Measurements from ENCODE around the gene TMPRSS11F.
"Not testable (repeated sequence)": the region's sequence is repeated elsewhere in the genome, so short reads cannot be mapped to it uniquely, and the experiment has no call there.

Gene TMPRSS11F
- 0 reads per million in 3 donors for total RNA-seq

DNA sequence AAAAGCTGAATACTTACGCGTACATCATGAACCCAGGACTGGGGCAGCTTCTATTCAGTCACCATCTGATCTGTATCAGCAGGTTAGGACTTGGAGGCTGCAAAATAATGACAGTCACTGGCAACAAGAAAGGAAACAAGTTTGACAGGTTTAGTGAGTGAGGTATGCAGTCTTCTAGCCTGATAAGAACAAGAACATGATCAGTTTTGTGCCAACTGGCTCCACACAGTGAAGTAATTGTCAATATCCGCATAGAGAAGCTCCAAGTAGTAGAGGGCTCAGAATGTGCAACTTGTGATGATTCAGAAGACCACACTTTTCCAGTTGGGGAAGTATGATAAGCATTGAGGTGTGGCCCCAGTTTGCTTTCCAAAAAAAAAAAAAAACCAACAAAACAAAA, at the start of gene TMPRSS11F:
TMPRSS11F (minus strand) TSS at position 77 of the 400 bp plus-strand sequence; CDS start at position 28, 49 bp downstream.
- H3K4me3 ChIP-seq (ENCODE audit: insufficient read depth, low read depth, low read length, poor library complexity, severe bottlenecking): no peak within 1 kb of the TSS
- no peaks in the 10 kb centered on the region for H3K36me3 ChIP-seq (ENCODE audit: control insufficient read depth, insufficient read depth, low read length)

DNA sequence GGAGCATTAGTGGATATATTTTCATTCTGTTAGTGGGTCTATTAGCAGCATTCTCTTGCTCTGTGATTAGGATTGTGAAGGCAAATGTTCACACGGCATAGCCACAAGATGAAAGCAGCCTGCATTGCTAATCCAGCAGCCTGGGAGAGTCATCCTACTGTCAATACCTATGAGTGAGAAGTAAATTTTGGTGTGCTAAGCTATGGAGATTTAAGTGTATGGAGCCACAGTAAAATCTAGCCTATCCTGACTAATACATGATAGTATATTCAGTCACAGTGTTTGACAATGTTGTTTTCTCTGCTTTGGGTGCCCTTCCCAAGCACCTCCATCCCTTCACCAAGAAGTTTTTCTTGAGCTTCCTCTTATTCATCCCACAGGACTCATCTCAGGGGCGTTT, 47.2 kb upstream of the TMPRSS11F start:
- Histone ChIP-seq H3K4me1 (ENCODE audit: control insufficient read depth, insufficient read depth, low read length, poor library complexity, severe bottlenecking) (no peaks in the 10 kb centered on the region), H3K9me3 (ENCODE audit: control insufficient read depth, low read length) (no peaks in the 10 kb centered on the region), H3K4me3 (ENCODE audit: insufficient read depth, low read depth, low read length, poor library complexity, severe bottlenecking) (no peak overlapping the region), H3K27me3 (replicated peaks; ENCODE audit: control insufficient read depth, insufficient read depth, low read length, poor library complexity, severe bottlenecking) (no peaks in the 10 kb centered on the region), H3K36me3 (ENCODE audit: control insufficient read depth, insufficient read depth, low read length) (no peaks in the 10 kb centered on the region), H3K27ac (ENCODE audit: insufficient read depth, low read length, poor library complexity, severe bottlenecking) (no peak overlapping the region)
- DNase-seq: no peak

More for the DNA sequence above, at the start of gene TMPRSS11F:
- no peaks in the 10 kb centered on the region for H3K9me3 ChIP-seq (ENCODE audit: control insufficient read depth, low read length)
- no peaks in the 10 kb centered on the region for H3K27me3 ChIP-seq (replicated peaks; ENCODE audit: control insufficient read depth, insufficient read depth, low read length, poor library complexity, severe bottlenecking)
- no peak for DNase-seq
- no peak within 1 kb of the TSS for H3K27ac ChIP-seq (ENCODE audit: insufficient read depth, low read length, poor library complexity, severe bottlenecking)
- no peaks in the 10 kb centered on the region for H3K4me1 ChIP-seq (ENCODE audit: control insufficient read depth, insufficient read depth, low read length, poor library complexity, severe bottlenecking)

DNA sequence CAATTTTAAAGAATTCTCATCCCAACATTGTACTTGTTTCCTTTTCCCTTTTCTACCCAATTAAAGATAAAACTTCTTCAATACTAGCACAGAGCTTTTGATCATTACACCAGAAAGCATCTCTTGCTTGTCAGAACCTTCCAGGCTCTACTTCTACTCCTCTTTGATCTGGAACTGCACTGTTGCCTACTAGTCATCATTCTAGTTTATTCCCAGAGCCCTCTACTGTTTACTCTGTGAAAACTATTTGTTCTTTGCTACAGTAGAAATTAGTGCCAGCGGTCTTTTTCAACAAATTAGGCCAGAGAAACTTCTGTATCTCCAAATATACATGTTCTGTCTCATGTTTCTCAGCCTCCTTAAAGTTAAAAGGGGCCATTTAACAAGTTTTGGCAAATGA, 46.8 kb upstream of the TMPRSS11F start:
- H3K4me3 ChIP-seq (ENCODE audit: insufficient read depth, low read depth, low read length, poor library complexity, severe bottlenecking): no peak overlapping the region
- H3K27me3 ChIP-seq (replicated peaks; ENCODE audit: control insufficient read depth, insufficient read depth, low read length, poor library complexity, severe bottlenecking): no peaks in the 10 kb centered on the region
- no peaks in the 10 kb centered on the region for H3K4me1 ChIP-seq (ENCODE audit: control insufficient read depth, insufficient read depth, low read length, poor library complexity, severe bottlenecking)
- H3K36me3 ChIP-seq (ENCODE audit: control insufficient read depth, insufficient read depth, low read length): no peaks in the 10 kb centered on the region
- no peaks in the 10 kb centered on the region for H3K9me3 ChIP-seq (ENCODE audit: control insufficient read depth, low read length)
- H3K27ac ChIP-seq (ENCODE audit: insufficient read depth, low read length, poor library complexity, severe bottlenecking): no peak overlapping the region
- no peak for DNase-seq

DNA sequence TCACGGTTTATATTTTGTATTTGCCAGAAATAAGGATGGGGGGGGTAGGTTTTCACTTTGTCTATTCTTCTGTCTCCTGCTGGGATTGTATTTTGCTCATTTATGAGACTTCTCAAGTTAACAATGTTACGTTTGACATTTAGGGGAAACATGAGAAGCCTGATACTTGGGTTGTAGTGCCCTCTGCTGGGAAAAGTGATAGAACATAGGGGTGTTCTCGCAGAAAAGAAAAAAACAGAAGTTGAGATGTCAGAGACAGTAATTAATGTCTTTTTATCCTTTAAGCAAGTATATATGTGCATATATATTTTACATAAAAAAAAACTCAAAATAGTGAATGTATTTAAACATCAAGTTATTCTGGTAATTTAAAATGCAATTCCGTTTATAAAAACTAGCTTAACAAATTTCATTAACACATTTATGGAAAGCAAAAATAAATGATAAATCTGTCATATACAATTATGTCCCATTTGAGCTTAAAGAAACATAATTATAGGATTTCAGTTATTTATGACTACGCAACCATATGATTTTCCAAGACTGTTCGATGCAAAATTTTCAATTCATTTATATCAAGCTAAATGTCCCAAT, 46.0 kb upstream of the TMPRSS11F start:
- Histone ChIP-seq H3K9me3 (ENCODE audit: control insufficient read depth, low read length) (no peaks in the 10 kb centered on the region), H3K4me3 (ENCODE audit: insufficient read depth, low read depth, low read length, poor library complexity, severe bottlenecking) (no peak overlapping the region), H3K27me3 (replicated peaks; ENCODE audit: control insufficient read depth, insufficient read depth, low read length, poor library complexity, severe bottlenecking) (no peaks in the 10 kb centered on the region), H3K27ac (ENCODE audit: insufficient read depth, low read length, poor library complexity, severe bottlenecking) (no peak overlapping the region), H3K36me3 (ENCODE audit: control insufficient read depth, insufficient read depth, low read length) (no peaks in the 10 kb centered on the region), H3K4me1 (ENCODE audit: control insufficient read depth, insufficient read depth, low read length, poor library complexity, severe bottlenecking) (no peaks in the 10 kb centered on the region)
- DNase-seq: no peak

DNA sequence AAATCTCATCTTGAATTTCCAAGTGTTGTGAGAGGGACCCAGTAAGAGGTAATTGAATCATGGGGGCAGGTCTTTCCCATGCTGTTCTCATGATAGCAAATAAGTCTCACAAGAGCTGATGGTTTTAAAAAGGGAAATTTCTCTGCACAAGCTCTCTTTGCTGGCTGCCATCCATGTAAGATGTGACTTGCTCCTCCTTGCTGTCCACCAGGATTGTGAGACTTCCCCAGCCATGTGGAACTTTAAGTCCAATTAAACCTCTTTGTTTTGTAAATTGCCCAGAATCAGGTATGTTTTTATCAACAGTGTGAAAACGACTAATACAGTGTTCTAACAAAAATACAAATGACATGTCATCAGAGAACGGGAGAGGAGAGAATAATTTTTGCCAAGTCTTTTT, 44.7 kb upstream of the TMPRSS11F start:
- H3K36me3 ChIP-seq (ENCODE audit: control insufficient read depth, insufficient read depth, low read length); H3K4me1 ChIP-seq (ENCODE audit: control insufficient read depth, insufficient read depth, low read length, poor library complexity, severe bottlenecking); H3K27ac ChIP-seq (ENCODE audit: insufficient read depth, low read length, poor library complexity, severe bottlenecking); H3K9me3 ChIP-seq (ENCODE audit: control insufficient read depth, low read length); DNase-seq; H3K4me3 ChIP-seq (ENCODE audit: insufficient read depth, low read depth, low read length, poor library complexity, severe bottlenecking); H3K27me3 ChIP-seq (replicated peaks; ENCODE audit: control insufficient read depth, insufficient read depth, low read length, poor library complexity, severe bottlenecking): not testable (repeated sequence)

DNA sequence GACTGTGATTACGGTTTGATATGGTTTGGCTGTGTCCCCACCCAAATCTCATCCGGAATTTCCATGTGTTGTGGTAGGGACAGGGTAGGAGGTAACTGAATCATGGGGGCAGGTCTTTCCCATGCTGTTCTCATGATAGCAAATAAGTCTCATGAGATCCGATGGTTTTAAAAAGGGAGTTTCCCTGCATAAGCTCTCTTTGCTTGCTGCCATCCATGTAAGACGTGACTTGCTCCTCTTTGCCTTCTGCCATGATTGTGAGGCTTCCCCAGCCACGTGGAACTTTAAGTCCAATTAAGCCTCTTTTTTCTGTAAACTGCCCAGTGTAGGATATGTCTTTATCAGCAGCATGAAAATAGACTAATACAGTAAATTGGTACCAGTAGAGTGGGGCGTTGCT, 42.5 kb upstream of the TMPRSS11F start:
- H3K27ac ChIP-seq (ENCODE audit: insufficient read depth, low read length, poor library complexity, severe bottlenecking); H3K36me3 ChIP-seq (ENCODE audit: control insufficient read depth, insufficient read depth, low read length); H3K4me3 ChIP-seq (ENCODE audit: insufficient read depth, low read depth, low read length, poor library complexity, severe bottlenecking); H3K27me3 ChIP-seq (replicated peaks; ENCODE audit: control insufficient read depth, insufficient read depth, low read length, poor library complexity, severe bottlenecking); H3K4me1 ChIP-seq (ENCODE audit: control insufficient read depth, insufficient read depth, low read length, poor library complexity, severe bottlenecking); H3K9me3 ChIP-seq (ENCODE audit: control insufficient read depth, low read length); DNase-seq: not testable (repeated sequence)

DNA sequence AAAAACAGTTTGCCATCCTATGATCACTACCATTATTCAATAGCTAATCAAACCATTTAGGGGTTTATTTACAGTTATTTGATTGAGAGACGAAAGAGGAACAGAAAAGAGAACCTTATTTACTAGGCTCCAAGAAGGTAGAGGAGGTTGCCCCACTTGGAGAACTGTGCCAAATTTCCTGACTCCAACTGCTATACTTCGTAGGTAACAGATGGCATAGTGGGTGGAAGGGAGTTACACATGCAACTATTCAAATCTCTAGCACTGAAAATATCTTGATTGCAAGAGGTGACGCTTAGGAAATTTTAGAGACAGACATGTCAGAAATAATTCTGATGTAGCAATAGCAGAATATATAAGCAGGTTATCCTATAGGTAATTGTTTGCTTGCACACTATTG, 38.0 kb upstream of the TMPRSS11F start:
- no peaks in the 10 kb centered on the region for H3K36me3 ChIP-seq (ENCODE audit: control insufficient read depth, insufficient read depth, low read length)
- no peaks in the 10 kb centered on the region for H3K4me1 ChIP-seq (ENCODE audit: control insufficient read depth, insufficient read depth, low read length, poor library complexity, severe bottlenecking)
- no peaks in the 10 kb centered on the region for H3K9me3 ChIP-seq (ENCODE audit: control insufficient read depth, low read length)
- H3K4me3 ChIP-seq (ENCODE audit: insufficient read depth, low read depth, low read length, poor library complexity, severe bottlenecking): no peak overlapping the region
- H3K27me3 ChIP-seq (replicated peaks; ENCODE audit: control insufficient read depth, insufficient read depth, low read length, poor library complexity, severe bottlenecking): no peaks in the 10 kb centered on the region
- no peak overlapping the region for H3K27ac ChIP-seq (ENCODE audit: insufficient read depth, low read length, poor library complexity, severe bottlenecking)
- DNase-seq: no peak

DNA sequence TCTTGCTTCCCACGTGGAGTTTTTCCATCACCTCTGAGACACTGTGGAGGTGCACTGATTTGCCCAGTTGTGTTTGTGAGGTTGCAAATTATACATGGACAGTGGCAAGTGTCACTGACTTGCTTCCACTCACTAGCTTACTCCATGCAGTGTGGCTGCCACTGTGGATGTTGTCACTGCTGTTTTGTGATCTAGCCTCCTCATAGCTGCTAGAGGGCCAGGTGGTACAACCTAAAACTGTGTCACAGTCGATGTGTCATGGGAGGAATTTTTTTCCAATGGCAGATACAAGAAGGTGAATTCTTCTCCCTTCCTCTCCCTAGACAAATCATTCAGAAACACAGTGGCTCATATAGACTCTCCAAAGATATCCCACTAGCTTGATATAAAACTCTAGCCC, 37.5 kb upstream of the TMPRSS11F start:
- Histone ChIP-seq H3K27me3 (replicated peaks; ENCODE audit: control insufficient read depth, insufficient read depth, low read length, poor library complexity, severe bottlenecking) (no peaks in the 10 kb centered on the region), H3K9me3 (ENCODE audit: control insufficient read depth, low read length) (no peaks in the 10 kb centered on the region), H3K27ac (ENCODE audit: insufficient read depth, low read length, poor library complexity, severe bottlenecking) (no peak overlapping the region), H3K36me3 (ENCODE audit: control insufficient read depth, insufficient read depth, low read length) (no peaks in the 10 kb centered on the region), H3K4me3 (ENCODE audit: insufficient read depth, low read depth, low read length, poor library complexity, severe bottlenecking) (no peak overlapping the region), H3K4me1 (ENCODE audit: control insufficient read depth, insufficient read depth, low read length, poor library complexity, severe bottlenecking) (no peaks in the 10 kb centered on the region)
- DNase-seq: no peak

DNA sequence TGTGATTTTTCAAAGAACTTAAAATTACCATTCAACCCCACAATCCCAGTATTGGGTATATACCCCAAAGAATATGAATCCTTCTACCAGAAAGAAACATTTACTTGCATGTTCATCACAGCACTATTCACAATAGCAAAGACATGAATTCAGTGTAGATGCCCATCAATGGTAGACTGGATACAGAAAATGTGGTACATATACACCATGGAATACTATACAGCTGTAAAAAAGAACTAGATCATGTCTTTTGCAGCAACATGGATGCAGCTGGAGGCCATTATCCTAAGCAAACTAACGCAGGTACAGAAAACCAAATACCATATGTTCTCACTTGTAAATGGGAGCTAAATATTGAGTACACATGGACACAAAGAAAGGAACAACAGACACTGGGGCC, 34.1 kb upstream of the TMPRSS11F start:
- H3K4me3 ChIP-seq (ENCODE audit: insufficient read depth, low read depth, low read length, poor library complexity, severe bottlenecking): no peak overlapping the region
- H3K27me3 ChIP-seq (replicated peaks; ENCODE audit: control insufficient read depth, insufficient read depth, low read length, poor library complexity, severe bottlenecking): no peaks in the 10 kb centered on the region
- no peaks in the 10 kb centered on the region for H3K9me3 ChIP-seq (ENCODE audit: control insufficient read depth, low read length)
- no peak overlapping the region for H3K27ac ChIP-seq (ENCODE audit: insufficient read depth, low read length, poor library complexity, severe bottlenecking)
- DNase-seq: no peak
- no peaks in the 10 kb centered on the region for H3K36me3 ChIP-seq (ENCODE audit: control insufficient read depth, insufficient read depth, low read length)
- no peaks in the 10 kb centered on the region for H3K4me1 ChIP-seq (ENCODE audit: control insufficient read depth, insufficient read depth, low read length, poor library complexity, severe bottlenecking)

DNA sequence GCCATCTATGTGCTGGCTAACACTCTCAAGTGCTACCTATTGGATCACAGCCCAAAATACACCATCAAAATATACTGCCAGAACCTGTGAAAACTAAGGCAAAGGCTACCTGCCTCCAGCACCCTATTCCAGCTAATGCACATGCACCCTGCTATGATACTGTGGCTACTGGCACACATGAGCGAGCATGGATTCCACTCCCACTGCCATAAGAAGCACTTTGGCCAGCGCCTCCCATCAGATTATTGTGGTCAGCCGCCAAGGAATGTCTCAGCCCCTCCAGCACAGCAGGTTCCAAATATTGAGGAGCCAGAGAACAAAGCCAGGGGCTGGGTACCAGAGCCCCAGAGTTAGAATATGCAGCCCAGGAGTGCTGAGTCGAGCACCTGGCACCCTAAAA, 32.5 kb upstream of the TMPRSS11F start:
- Histone ChIP-seq H3K9me3 (ENCODE audit: control insufficient read depth, low read length) (no peaks in the 10 kb centered on the region), H3K27ac (ENCODE audit: insufficient read depth, low read length, poor library complexity, severe bottlenecking) (no peak overlapping the region), H3K4me3 (ENCODE audit: insufficient read depth, low read depth, low read length, poor library complexity, severe bottlenecking) (no peak overlapping the region), H3K4me1 (ENCODE audit: control insufficient read depth, insufficient read depth, low read length, poor library complexity, severe bottlenecking) (no peaks in the 10 kb centered on the region), H3K36me3 (ENCODE audit: control insufficient read depth, insufficient read depth, low read length) (no peaks in the 10 kb centered on the region), H3K27me3 (replicated peaks; ENCODE audit: control insufficient read depth, insufficient read depth, low read length, poor library complexity, severe bottlenecking) (no peaks in the 10 kb centered on the region)
- no peak for DNase-seq
